ENCODE measurements around the gene OPN1SW. TPM values are rescaled to one million over a fixed set of nuclear protein-coding genes. Genes with fewer than 3 reads are reported as not detected.
A peak's percentile ranks its signal among the peaks of the same experiment; 100 is the strongest.

The OPN1SW gene
- total and polyA plus RNA-seq, 9 of the 15 experiments (the other 6 are each of a cell fraction or from before 2014, with no cell fraction given), result 0.84 to 1.0 TPM; not detected in 7

DNA sequence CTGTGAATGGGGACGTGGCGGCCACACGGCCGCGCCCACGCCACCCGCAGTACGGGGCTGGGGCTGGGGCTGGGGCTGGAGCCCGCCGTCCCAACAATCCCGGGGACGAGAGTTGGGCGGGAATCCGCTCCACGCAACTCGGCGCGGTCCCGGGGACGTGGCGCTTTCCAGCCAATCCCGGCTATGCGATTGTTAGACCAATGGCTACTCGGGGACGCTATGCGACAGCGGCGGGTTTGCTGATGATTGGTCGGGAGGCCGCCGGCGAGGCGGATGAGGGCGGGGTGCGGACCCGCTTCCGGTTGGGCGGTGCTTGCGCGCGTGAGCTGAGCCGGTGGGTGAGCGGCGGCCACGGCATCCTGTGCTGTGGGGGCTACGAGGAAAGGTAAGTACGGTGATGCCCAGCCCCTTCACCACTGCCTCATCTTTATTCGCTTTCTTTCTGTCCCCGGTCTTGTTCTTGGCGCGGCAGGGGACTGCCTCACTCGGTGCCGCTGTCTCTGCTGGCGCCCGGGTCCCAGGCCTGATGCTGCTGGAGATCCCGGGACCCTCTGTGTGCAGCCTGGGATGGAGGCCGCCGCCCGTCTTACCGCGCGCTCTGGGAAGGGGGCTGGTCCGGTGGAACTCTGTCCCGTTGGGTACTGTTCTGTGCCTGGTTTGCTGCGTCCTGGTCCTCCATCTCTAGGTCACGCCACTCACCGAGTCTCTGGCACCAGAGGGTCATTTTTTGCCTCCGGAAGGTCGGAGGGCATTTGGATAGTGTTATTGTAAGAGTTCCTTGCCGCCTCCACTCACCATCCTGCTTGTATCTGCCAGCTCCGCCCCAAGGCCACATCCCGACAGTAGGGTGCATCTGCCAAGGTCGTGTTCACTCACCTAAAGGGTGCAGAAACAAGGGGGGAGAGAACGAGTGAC lies 36.3 kb downstream of the OPN1SW start, which contains the start of gene CALU (continued):
- TF ChIP-seq NR2C2 (CRISPR knock-in tag; IDR thresholded peaks at IDR 0.05) (peak; percentile 68), NR2C2 (tag; IDR thresholded peaks at IDR 0.05) (peak; percentile 87), EP400 (IDR thresholded peaks at IDR 0.05) (peak; percentile 100), SAP30 (IDR thresholded peaks at IDR 0.05; ENCODE audit: borderline replicate concordance, insufficient read depth, low read depth, low read length, poor library complexity, severe bottlenecking) (peak; percentile 92), THRA (IDR thresholded peaks at IDR 0.05) (no peak), U2AF1 (optimal IDR thresholded peaks at IDR 0.05; ENCODE audit: low read depth, low read length) (peak; percentile 86), MTA2 (IDR thresholded peaks at IDR 0.05; ENCODE audit: low read depth) (no peak), PHF20 (IDR thresholded peaks at IDR 0.05; ENCODE audit: partially characterized antibody) (peak; percentile 49), SOX6 (IDR thresholded peaks at IDR 0.05) (0 out of 2 replicates have a peak, but pooled peaks have one; percentile 76), SAFB2 (IDR thresholded peaks at IDR 0.05; ENCODE audit: borderline replicate concordance, low read depth, low read length, severe bottlenecking) (no peak), ZNF212 (CRISPR knock-in tag; IDR thresholded peaks at IDR 0.05) (peak; percentile 79; the same call in 1 of the 2 replicates), RNF2 (IDR thresholded peaks at IDR 0.05) (peak; percentile 66; the same call in 1 of the 2 replicates), SNIP1 (IDR thresholded peaks at IDR 0.05; ENCODE audit: low read depth) (no peak)
- TF ChIP-seq, protein P1, sequence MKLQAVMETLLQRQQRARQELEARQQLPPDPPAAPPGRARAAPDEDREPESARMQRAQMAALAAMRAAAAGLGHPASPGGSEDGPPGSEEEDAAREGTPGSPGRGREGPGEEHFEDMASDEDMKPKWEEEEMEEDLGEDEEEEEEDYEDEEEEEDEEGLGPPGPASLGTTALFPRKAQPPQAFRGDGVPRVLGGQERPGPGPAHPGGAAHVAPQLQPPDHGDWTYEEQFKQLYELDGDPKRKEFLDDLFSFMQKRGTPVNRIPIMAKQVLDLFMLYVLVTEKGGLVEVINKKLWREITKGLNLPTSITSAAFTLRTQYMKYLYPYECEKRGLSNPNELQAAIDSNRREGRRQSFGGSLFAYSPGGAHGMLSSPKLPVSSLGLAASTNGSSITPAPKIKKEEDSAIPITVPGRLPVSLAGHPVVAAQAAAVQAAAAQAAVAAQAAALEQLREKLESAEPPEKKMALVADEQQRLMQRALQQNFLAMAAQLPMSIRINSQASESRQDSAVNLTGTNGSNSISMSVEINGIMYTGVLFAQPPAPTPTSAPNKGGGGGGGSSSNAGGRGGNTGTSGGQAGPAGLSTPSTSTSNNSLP (IDR thresholded peaks at IDR 0.05; ENCODE audit: borderline replicate concordance, low read depth, low read length), result no peak
- TF ChIP-seq, protein P2, sequence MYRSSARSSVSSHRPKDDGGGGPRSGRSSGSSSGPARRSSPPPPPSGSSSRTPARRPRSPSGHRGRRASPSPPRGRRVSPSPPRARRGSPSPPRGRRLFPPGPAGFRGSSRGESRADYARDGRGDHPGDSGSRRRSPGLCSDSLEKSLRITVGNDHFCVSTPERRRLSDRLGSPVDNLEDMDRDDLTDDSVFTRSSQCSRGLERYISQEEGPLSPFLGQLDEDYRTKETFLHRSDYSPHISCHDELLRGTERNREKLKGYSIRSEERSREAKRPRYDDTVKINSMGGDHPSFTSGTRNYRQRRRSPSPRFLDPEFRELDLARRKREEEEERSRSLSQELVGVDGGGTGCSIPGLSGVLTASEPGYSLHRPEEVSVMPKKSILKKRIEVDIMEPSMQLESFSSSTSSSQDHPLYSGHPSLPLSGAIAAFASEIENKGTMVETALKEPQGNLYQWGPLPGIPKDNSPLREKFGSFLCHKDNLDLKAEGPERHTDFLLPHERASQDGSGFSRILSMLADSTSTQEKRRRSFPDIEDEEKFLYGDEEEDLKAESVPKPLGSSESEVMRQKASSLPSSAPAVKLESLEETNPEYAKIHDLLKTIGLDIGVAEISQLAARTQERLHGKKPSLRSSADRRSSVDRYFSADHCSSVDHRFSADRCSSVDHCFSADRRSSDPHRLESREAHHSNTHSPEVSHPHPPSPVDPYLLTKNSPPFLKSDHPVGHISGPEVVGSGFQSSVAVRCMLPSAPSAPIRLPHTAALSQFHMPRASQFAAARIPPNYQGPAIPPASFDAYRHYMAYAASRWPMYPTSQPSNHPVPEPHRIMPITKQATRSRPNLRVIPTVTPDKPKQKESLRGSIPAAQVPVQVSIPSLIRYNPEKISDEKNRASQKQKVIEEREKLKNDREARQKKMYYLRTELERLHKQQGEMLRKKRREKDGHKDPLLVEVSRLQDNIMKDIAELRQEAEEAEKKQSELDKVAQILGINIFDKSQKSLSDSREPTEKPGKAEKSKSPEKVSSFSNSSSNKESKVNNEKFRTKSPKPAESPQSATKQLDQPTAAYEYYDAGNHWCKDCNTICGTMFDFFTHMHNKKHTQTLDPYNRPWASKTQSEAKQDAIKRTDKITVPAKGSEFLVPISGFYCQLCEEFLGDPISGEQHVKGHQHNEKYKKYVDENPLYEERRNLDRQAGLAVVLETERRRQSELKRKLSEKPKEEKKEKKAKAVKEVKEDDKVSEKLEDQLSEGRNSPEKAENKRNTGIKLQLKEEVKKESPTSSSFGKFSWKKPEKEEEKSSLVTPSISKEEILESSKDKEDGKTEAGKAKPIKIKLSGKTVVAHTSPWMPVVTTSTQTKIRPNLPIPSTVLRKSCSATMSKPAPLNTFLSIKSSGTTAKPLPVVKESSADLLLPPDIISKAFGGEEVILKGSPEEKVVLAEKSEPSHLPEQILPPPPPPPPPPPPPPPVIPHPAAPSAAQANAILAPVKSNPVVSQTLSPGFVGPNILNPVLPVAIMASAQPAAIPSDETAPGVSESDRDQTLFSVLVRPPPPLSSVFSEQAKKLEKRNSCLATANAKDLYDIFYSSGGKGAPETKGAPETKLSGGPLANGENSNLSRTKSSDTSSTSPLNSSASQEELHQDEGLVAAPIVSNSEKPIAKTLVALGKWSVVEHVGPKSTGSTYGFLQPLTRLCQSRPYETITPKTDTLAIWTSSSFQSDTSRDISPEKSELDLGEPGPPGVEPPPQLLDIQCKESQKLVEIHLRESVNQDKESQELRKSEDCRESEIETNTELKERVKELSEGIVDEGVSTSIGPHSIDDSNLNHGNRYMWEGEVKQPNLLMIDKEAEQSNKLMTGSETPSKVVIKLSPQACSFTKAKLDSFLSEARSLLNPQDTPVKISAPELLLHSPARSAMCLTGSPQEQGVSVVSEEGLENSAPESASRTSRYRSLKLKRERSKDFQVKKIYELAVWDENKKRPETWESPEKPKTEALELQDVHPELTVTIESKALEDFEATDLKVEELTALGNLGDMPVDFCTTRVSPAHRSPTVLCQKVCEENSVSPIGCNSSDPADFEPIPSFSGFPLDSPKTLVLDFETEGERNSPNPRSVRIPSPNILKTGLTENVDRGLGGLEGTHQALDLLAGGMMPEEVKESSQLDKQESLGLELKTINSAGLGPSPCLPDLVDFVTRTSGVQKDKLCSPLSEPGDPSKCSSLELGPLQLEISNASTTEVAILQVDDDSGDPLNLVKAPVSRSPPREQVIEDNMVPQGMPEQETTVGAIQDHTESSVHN (IDR thresholded peaks at IDR 0.05; ENCODE audit: borderline replicate concordance in 1 of 2, low read depth in 1 of 2), result no peak

Measured in K562 (cell line).